Breast epithelium (tissue), 3 donors: ENCODE data around the gene CCSAP.
"Not testable (repeated sequence)": the region's sequence is repeated elsewhere in the genome, so short reads cannot be mapped to it uniquely, and the experiment has no call there.

Source experiments
- POLR2AphosphoS5 ChIP-seq, 3 donors: sonication (generic); formaldehyde crosslinking; IDR thresholded peaks; one replicate each; pipeline ENCODE4 v1.6.1; 2017; ENCODE audit warnings: antibody characterized with exemption in 3 of 3
- TF ChIP-seq, protein P1 (sequence below), 3 donors: fragments of 450-650 bp; IDR thresholded peaks; one replicate each; pipeline ENCODE4 v1.5.1; 2016 to 2017; ENCODE audit warnings: antibody characterized with exemption in 3 of 3, mild to moderate bottlenecking in 3 of 3, moderate library complexity in 3 of 3

DNA sequence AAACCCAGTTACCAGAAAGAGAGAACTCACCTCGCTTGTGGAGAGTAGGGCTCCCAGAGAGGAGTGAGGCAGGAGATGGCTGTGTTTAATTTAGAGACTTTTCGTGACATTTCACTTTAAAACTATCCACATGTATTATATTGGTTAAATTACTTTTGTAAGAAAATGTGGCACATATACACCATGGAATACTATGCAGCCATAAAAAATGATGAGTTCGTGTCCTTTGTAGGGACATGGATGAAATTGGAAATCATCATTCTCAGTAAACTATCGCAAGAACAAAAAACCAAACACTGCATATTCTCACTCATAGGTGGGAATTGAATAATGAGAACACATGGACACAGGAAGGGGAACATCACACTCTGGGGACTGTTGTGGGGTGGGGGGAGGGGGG lies 51.2 kb downstream of the CCSAP start:
- not testable (repeated sequence) for TF ChIP-seq POLR2AphosphoS5 (IDR thresholded peaks at IDR 0.05)
- TF ChIP-seq, protein P1, sequence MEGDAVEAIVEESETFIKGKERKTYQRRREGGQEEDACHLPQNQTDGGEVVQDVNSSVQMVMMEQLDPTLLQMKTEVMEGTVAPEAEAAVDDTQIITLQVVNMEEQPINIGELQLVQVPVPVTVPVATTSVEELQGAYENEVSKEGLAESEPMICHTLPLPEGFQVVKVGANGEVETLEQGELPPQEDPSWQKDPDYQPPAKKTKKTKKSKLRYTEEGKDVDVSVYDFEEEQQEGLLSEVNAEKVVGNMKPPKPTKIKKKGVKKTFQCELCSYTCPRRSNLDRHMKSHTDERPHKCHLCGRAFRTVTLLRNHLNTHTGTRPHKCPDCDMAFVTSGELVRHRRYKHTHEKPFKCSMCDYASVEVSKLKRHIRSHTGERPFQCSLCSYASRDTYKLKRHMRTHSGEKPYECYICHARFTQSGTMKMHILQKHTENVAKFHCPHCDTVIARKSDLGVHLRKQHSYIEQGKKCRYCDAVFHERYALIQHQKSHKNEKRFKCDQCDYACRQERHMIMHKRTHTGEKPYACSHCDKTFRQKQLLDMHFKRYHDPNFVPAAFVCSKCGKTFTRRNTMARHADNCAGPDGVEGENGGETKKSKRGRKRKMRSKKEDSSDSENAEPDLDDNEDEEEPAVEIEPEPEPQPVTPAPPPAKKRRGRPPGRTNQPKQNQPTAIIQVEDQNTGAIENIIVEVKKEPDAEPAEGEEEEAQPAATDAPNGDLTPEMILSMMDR (IDR thresholded peaks at IDR 0.05) = not testable (repeated sequence)
